Measurements from ENCODE around the gene NDC80. TPM values are rescaled to one million over a fixed set of nuclear protein-coding genes. Genes with fewer than 3 reads are reported as not detected.

The NDC80 gene
- total RNA-seq, 8 experiments from 2014 or later, result 1.7 to 42.4 (median 4.3) TPM

DNA sequence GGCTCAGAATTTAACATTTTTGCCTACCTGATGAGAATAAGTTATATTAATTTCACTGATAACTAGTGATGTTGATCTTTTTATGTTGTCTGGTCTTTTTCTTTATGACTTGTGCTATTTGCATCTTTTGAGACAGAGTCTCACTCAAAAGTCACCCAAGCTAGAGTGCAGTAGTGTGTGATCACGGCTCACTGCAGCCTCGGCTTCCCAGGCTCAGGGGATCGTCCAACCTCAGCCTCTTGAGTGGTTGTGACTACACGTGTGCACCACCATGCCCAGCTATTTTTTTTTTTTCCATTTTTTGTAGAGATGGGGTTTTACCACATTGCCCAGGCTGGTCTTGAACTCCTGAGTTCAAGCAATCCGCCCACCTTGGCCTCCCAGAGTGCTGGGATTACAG is 91.6 kb downstream of the NDC80 start:
- in situ Hi-C loops (cut with MboI; ENCODE audit: low pct_unique_long_range_greater_than_20kb in 2 of 9, low sequenced_read_pairs in 9 of 9, unreplicated experiment in 9 of 9), result no loop called here
- Histone ChIP-seq H3K4me3 (no peak overlapping the region), H3K4me1 (replicated peaks in 1 of 2) (peaks cover under 1 to 6% of the 10 kb centered on the region in 2 donors), H3K27ac (no peak overlapping the region)
- peak in 1 of 8 experiments; percentile 8 for ATAC-seq (replicated peaks in 6 of 8)
- WGBS, 10 experiments, result 76 to 100% (median 94%) methylated on average over 1 to 5 of the region's 5 CpGs; no CpG with 5 or more reads in 3 of the 10 experiments

Other genes starting within 250 kb of the NDC80 start
- 10 to 100 TPM in 3 of 8 experiments, 1 to 10 TPM in 5; 4.7 to 14.1 (median 7.6) TPM for gene METTL4, start 52 bp upstream of the NDC80 start, total RNA-seq
- 100 to 1,000 TPM in 1 of 8 experiments, 10 to 100 TPM in 7; 44.4 to 238 (median 61.6) TPM for gene SMCHD1, start 84.2 kb downstream of the NDC80 start, total RNA-seq

Data from motor neuron (in vitro differentiated cells).